ENCODE results near the gene CEMIP. TPM values are rescaled to one million over a fixed set of nuclear protein-coding genes. Genes with fewer than 3 reads are reported as not detected.

The CEMIP gene
- total and polyA plus RNA-seq, 8 donors, result 12.4 to 31.8 (median 27.4) TPM

- no peak overlapping the region for H3K4me3 ChIP-seq
- no peaks in the 10 kb centered on the region for H3K27me3 ChIP-seq
- H3K36me3 ChIP-seq, result no peaks in the 10 kb centered on the region
- intact Hi-C loops (cut with DNase I), result no loop called here
- H3K9me3 ChIP-seq, result no peaks in the 10 kb centered on the region
- no peak for TF ChIP-seq CTCF (IDR thresholded peaks at IDR 0.05)
- H3K4me1 ChIP-seq, result no peaks in the 10 kb centered on the region
- no peak overlapping the region for H3K27ac ChIP-seq
- DNase-seq, result no peak
- ATAC-seq, result no peak
Observed at GRCh38 chr15:80816936-80817335, 37.8 kb downstream of the CEMIP start.

GRCh38 chr15:80817901-80818300 lies 38.7 kb downstream of the CEMIP start:
- DNase-seq, result no peak
- Histone ChIP-seq H3K27ac (no peak overlapping the region), H3K27me3 (no peaks in the 10 kb centered on the region), H3K9me3 (no peaks in the 10 kb centered on the region), H3K4me3 (no peak overlapping the region), H3K36me3 (no peaks in the 10 kb centered on the region), H3K4me1 (no peaks in the 10 kb centered on the region)
- no peak for ATAC-seq
- intact Hi-C loops (cut with DNase I), result no loop called here
- TF ChIP-seq CTCF (IDR thresholded peaks at IDR 0.05), result no peak

- Histone ChIP-seq H3K4me3 (no peak overlapping the region), H3K9me3 (no peaks in the 10 kb centered on the region), H3K4me1 (no peaks in the 10 kb centered on the region), H3K27me3 (no peaks in the 10 kb centered on the region), H3K36me3 (no peaks in the 10 kb centered on the region), H3K27ac (no peak overlapping the region)
- no peak for TF ChIP-seq CTCF (IDR thresholded peaks at IDR 0.05)
- ATAC-seq (no peak), DNase-seq (no peak)
- intact Hi-C loops (cut with DNase I), result no loop called here
Observed at GRCh38 chr15:80819001-80819400, 39.8 kb downstream of the CEMIP start.

- no peak for TF ChIP-seq CTCF (IDR thresholded peaks at IDR 0.05)
Observed at GRCh38 chr15:80820092-80820491, 40.9 kb downstream of the CEMIP start.

GRCh38 chr15:80822256-80822655 lies 43.1 kb downstream of the CEMIP start:
- DNase-seq, result no peak
- H3K27me3 ChIP-seq, result no peaks in the 10 kb centered on the region
- H3K4me3 ChIP-seq, result no peak overlapping the region
- H3K27ac ChIP-seq, result no peak overlapping the region
- no peaks in the 10 kb centered on the region for H3K9me3 ChIP-seq
- intact Hi-C loops (cut with DNase I), result no loop called here
- no peak for ATAC-seq
- no peak for TF ChIP-seq CTCF (IDR thresholded peaks at IDR 0.05)
- H3K4me1 ChIP-seq, result no peaks in the 10 kb centered on the region
- H3K36me3 ChIP-seq, result no peaks in the 10 kb centered on the region

More at GRCh38 chr15:80820092-80820491, 40.9 kb downstream of the CEMIP start:
- H3K27ac ChIP-seq, result no peak overlapping the region
- H3K36me3 ChIP-seq, result no peaks in the 10 kb centered on the region
- intact Hi-C loops (cut with DNase I), result no loop called here
- no peaks in the 10 kb centered on the region for H3K4me1 ChIP-seq
- H3K27me3 ChIP-seq, result no peaks in the 10 kb centered on the region
- no peak overlapping the region for H3K4me3 ChIP-seq
- no peak for ATAC-seq
- no peaks in the 10 kb centered on the region for H3K9me3 ChIP-seq
- DNase-seq, result no peak

Measured in left lung (tissue), 10 donors.